Osteoblast (primary cell): Measurements from ENCODE around the gene GTF2H3. TPM values are rescaled to one million over a fixed set of nuclear protein-coding genes. Genes with fewer than 3 reads are reported as not detected.

Experiments
- DNase-seq: peaks from one replicate; pipeline ENCODE4 v3.0.0; 2011; ENCODE audit warnings: low spot score, mixed read lengths; ENCODE audit not compliant: insufficient read length; ENCODE audit errors: missing footprints
- H2AFZ ChIP-seq: 2 replicates; pipeline ENCODE4 v1.6.0; 2011; ENCODE audit warnings: mild to moderate bottlenecking, low read length
- H3K27ac ChIP-seq: 2 replicates; pipeline ENCODE4 v1.5.1; 2011; ENCODE audit warnings: mild to moderate bottlenecking, low read depth, low read length, moderate library complexity
- H3K27me3 ChIP-seq: 2 replicates; pipeline ENCODE4 v1.6.0; 2012; ENCODE audit warnings: mild to moderate bottlenecking, control low read depth, inconsistent platforms, low read length, moderate library complexity; ENCODE audit not compliant: insufficient read depth
- H3K36me3 ChIP-seq: 2 replicates; pipeline ENCODE4 v1.5.1; 2011; ENCODE audit warnings: mild to moderate bottlenecking, low read length, control low read depth, moderate library complexity; ENCODE audit not compliant: insufficient read depth
- H3K4me1 ChIP-seq: 2 replicates; pipeline ENCODE4 v1.5.1; 2011; ENCODE audit warnings: mild to moderate bottlenecking, low read length, control low read depth, moderate library complexity; ENCODE audit not compliant: insufficient read depth
- H3K4me2 ChIP-seq: 2 replicates; pipeline ENCODE4 v1.6.0; 2011; ENCODE audit warnings: mild to moderate bottlenecking, low read length; ENCODE audit not compliant: insufficient read depth
- H3K4me3 ChIP-seq: fragments of 200-600 bp; sonication (generic); 3 replicates; pipeline ENCODE4 v1.5.1; 2012; ENCODE audit warnings: mild to moderate bottlenecking, low read length, inconsistent platforms; ENCODE audit not compliant: insufficient read depth
- H3K79me2 ChIP-seq: 2 replicates; pipeline ENCODE4 v1.6.0; 2012; ENCODE audit warnings: mild to moderate bottlenecking, low read length, control low read depth, inconsistent platforms; ENCODE audit not compliant: insufficient read depth
- H3K9me3 ChIP-seq: 2 replicates; pipeline ENCODE4 v1.5.1; 2011; ENCODE audit warnings: low read depth, low read length, control low read depth
- H4K20me1 ChIP-seq: 2 replicates; pipeline ENCODE4 v1.6.0; 2012; ENCODE audit warnings: mild to moderate bottlenecking, low read length, control low read depth; ENCODE audit not compliant: insufficient read depth
- CTCF ChIP-seq: IDR thresholded peaks from 2 replicates; pipeline ENCODE4 v1.5.1; 2011; ENCODE audit warnings: mild to moderate bottlenecking, low read depth, low read length, moderate library complexity; ENCODE audit errors: extremely low read depth
- small RNA-seq: library from RNA; depleted of rRNA; stranded (forward); fragments of <200 nt; gene quantifications from one replicate; pipeline ENCODE3, GENCODE V24; 2012
- total RNA-seq: library from RNA; depleted of rRNA; stranded (reverse); fragments of >200 nt; gene quantifications from 2 replicates; pipeline ENCODE4 v1.2.3, GENCODE V29; 2012

Gene GTF2H3
- total RNA-seq, 1 donor: 38.7 TPM

DNA sequence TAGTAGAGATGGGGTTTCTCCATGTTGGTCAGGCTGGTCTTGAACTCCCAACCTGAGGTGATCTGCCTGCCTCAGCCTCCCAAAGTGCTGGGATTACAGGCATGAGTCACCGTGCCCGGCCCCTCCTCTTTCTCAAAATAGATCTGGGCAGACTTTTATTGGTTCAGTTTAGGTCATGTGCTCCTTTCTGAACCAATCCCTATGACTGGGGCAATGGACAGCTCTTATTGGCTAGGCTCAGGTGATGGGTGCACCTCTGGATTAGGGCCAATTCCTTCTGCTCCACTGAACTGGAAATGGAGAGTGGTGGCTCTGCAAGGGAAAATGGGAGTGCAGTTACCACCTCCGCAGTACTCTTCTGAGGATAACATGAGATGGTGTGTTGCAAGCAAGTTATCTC is 72.3 kb downstream of the GTF2H3 start:
- TF ChIP-seq CTCF: no peak
- Histone ChIP-seq H3K36me3 (peaks cover 20% of the 10 kb centered on the region), H3K9me3 (no peaks in the 10 kb centered on the region), H3K27ac (no peak overlapping the region), H3K4me3 (no peak overlapping the region), H3K4me1 (no peaks in the 10 kb centered on the region), H3K79me2 (no peaks in the 10 kb centered on the region), H3K27me3 (no peaks in the 10 kb centered on the region), H3K4me2 (no peak overlapping the region), H2AFZ (no peak overlapping the region), H4K20me1 (no peaks in the 10 kb centered on the region)
- no peak for DNase-seq

DNA sequence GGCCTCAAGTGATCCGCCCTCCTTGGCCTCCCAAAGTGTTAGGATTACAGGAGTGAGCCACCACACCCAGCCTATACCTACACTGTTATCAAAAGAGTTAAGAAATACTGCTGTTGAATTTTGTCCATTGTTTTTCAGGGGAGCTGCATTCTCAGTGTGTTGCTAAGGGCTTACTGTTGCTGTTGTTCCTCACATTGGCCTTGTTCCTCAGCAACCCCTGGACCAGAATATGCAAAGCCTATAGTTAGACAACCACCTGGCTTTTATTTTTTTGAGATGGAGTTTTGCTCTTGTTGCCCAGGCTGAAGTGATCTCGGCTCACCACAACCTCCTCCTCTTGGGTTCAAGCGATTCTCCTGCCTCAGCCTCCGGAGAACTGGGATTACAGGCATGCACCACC is 73.8 kb downstream of the GTF2H3 start:
- Histone ChIP-seq H3K36me3 (peaks cover 17% of the 10 kb centered on the region), H2AFZ (no peak overlapping the region), H3K27ac (no peak overlapping the region), H3K4me2 (no peak overlapping the region), H4K20me1 (no peaks in the 10 kb centered on the region), H3K4me3 (no peak overlapping the region), H3K9me3 (no peaks in the 10 kb centered on the region), H3K27me3 (no peaks in the 10 kb centered on the region), H3K79me2 (peaks cover 2% of the 10 kb centered on the region), H3K4me1 (no peaks in the 10 kb centered on the region)
- TF ChIP-seq CTCF: no peak
- no peak for DNase-seq

Small RNA genes within 50 kb of the gene (small RNA-seq; reads per million reads assigned to genes)
- gene SNORA9B: 8.1 reads per million, percentile 91 among the genes with 10 or more reads in this experiment

Other genes with a start within 250 kb of the GTF2H3 start
- 49.6 and 51.0 TPM in 2 replicates for gene KMT5A, start 249.7 kb upstream of the GTF2H3 start, total RNA-seq
- 5.1 and 5.3 TPM in 2 replicates for gene RILPL2, start 197.1 kb upstream of the GTF2H3 start, total RNA-seq
- 10.3 and 15.6 TPM in 2 replicates for gene SNRNP35, start 175.7 kb upstream of the GTF2H3 start, total RNA-seq
- gene RILPL1, start 100.1 kb upstream of the GTF2H3 start, total RNA-seq: 14.7 and 16.3 TPM in 2 replicates
- gene TMED2, start 49.3 kb upstream of the GTF2H3 start, total RNA-seq: 382 and 418 TPM in 2 replicates
- 19.2 and 20.6 TPM in 2 replicates for gene DDX55, start 31.7 kb upstream of the GTF2H3 start, total RNA-seq
- gene EIF2B1, start 143 bp upstream of the GTF2H3 start, total RNA-seq: 32.4 and 32.6 TPM in 2 replicates
- gene TCTN2, start 37.3 kb downstream of the GTF2H3 start, total RNA-seq: 23.5 and 23.6 TPM in 2 replicates
- gene ATP6V0A2, start 78.5 kb downstream of the GTF2H3 start, total RNA-seq: 27.1 and 31.1 TPM in 2 replicates
- 0.72 and 1.5 TPM in 2 replicates for gene DNAH10, start 128.5 kb downstream of the GTF2H3 start, total RNA-seq